Measurements from ENCODE around the gene DEAF1.
"Not testable (repeated sequence)": the region's sequence is repeated elsewhere in the genome, so short reads cannot be mapped to it uniquely, and the experiment has no call there.

DEAF1 gene

DNA sequence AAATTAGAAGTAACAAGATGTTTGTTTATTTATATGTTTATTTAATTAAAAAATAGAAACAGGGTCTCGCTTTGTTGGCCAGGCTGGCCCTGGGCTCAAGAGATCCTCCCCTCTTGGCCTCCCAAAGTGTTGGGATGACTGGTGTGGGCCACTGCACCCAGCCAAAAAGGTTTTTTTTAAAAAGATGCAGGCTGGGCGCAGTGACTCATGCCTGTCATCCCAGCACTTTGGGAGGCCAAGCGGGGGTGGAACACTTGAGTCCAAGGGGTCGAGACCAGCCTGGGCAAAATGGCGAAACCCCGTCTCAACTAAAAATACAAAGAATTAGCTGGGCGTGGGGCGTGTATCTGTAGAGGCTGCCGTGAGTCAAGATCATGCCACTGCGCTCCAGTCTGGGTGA is 44.5 kb downstream of the DEAF1 start:
- Histone ChIP-seq H3K79me2 (ENCODE audit: insufficient read depth, low read length) (no peaks in the 10 kb centered on the region), H3K9ac (ENCODE audit: low read depth, low read length, poor library complexity, severe bottlenecking) (no peak overlapping the region), H4K20me1 (ENCODE audit: insufficient read depth, low read length, poor library complexity, severe bottlenecking) (no peaks in the 10 kb centered on the region), H3F3A (ENCODE audit: low read depth) (no peaks in the 10 kb centered on the region), H3K9me3 (ENCODE audit: insufficient read depth, low read depth, low read length) (no peaks in the 10 kb centered on the region), H3K4me3 (ENCODE audit: low read length, poor library complexity, severe bottlenecking) (no peak overlapping the region), H2AFZ (ENCODE audit: low read length) (no peak overlapping the region), H3K4me2 (ENCODE audit: low read depth, low read length, poor library complexity, severe bottlenecking) (no peak overlapping the region), H3K36me3 (ENCODE audit: insufficient read depth, low read length) (peaks cover 31% of the 10 kb centered on the region; the same call in 1 of the 2 replicates), H3K4me1 (ENCODE audit: insufficient read depth, low read length, poor library complexity, severe bottlenecking) (no peaks in the 10 kb centered on the region), H3K27me3 (ENCODE audit: insufficient read depth, low read length, poor library complexity, severe bottlenecking) (no peaks in the 10 kb centered on the region), H3K9me2 (replicated peaks; ENCODE audit: low read depth, low read length) (no peaks in the 10 kb centered on the region)
- no peak for TF ChIP-seq EZH2phosphoT487 (IDR thresholded peaks at IDR 0.05; ENCODE audit: borderline replicate concordance)
- TF ChIP-seq, protein P1, sequence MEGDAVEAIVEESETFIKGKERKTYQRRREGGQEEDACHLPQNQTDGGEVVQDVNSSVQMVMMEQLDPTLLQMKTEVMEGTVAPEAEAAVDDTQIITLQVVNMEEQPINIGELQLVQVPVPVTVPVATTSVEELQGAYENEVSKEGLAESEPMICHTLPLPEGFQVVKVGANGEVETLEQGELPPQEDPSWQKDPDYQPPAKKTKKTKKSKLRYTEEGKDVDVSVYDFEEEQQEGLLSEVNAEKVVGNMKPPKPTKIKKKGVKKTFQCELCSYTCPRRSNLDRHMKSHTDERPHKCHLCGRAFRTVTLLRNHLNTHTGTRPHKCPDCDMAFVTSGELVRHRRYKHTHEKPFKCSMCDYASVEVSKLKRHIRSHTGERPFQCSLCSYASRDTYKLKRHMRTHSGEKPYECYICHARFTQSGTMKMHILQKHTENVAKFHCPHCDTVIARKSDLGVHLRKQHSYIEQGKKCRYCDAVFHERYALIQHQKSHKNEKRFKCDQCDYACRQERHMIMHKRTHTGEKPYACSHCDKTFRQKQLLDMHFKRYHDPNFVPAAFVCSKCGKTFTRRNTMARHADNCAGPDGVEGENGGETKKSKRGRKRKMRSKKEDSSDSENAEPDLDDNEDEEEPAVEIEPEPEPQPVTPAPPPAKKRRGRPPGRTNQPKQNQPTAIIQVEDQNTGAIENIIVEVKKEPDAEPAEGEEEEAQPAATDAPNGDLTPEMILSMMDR (conservative IDR thresholded peaks at IDR 0.05; ENCODE audit: low read length) = no peak

- H3K4me3 ChIP-seq (ENCODE audit: low read length, poor library complexity, severe bottlenecking); H3K4me1 ChIP-seq (ENCODE audit: insufficient read depth, low read length, poor library complexity, severe bottlenecking); H3K9ac ChIP-seq (ENCODE audit: low read depth, low read length, poor library complexity, severe bottlenecking); H3K4me2 ChIP-seq (ENCODE audit: low read depth, low read length, poor library complexity, severe bottlenecking); H3K9me2 ChIP-seq (replicated peaks; ENCODE audit: low read depth, low read length); H3F3A ChIP-seq (ENCODE audit: low read depth); H3K79me2 ChIP-seq (ENCODE audit: insufficient read depth, low read length); H3K27me3 ChIP-seq (ENCODE audit: insufficient read depth, low read length, poor library complexity, severe bottlenecking); H4K20me1 ChIP-seq (ENCODE audit: insufficient read depth, low read length, poor library complexity, severe bottlenecking); H3K9me3 ChIP-seq (ENCODE audit: insufficient read depth, low read depth, low read length); H2AFZ ChIP-seq (ENCODE audit: low read length): not testable (repeated sequence)
- peaks cover 29% of the 10 kb centered on the region; the same call in 1 of the 2 replicates for H3K36me3 ChIP-seq (ENCODE audit: insufficient read depth, low read length)
Measured at GRCh38 chr11:647672-648158, 47.3 kb downstream of the DEAF1 start.

- H3K4me2 ChIP-seq (ENCODE audit: low read depth, low read length, poor library complexity, severe bottlenecking) = no peak overlapping the region
- H2AFZ ChIP-seq (ENCODE audit: low read length) = no peak overlapping the region
- H3K79me2 ChIP-seq (ENCODE audit: insufficient read depth, low read length) = no peaks in the 10 kb centered on the region
- no peaks in the 10 kb centered on the region for H3K27me3 ChIP-seq (ENCODE audit: insufficient read depth, low read length, poor library complexity, severe bottlenecking)
- H3K4me1 ChIP-seq (ENCODE audit: insufficient read depth, low read length, poor library complexity, severe bottlenecking) = no peaks in the 10 kb centered on the region
- TF ChIP-seq, protein P1 (conservative IDR thresholded peaks at IDR 0.05; ENCODE audit: low read length) = no peak
- TF ChIP-seq EZH2phosphoT487 (IDR thresholded peaks at IDR 0.05; ENCODE audit: borderline replicate concordance) = no peak
- H3K9me2 ChIP-seq (replicated peaks; ENCODE audit: low read depth, low read length) = no peaks in the 10 kb centered on the region
- no peak overlapping the region for H3K9ac ChIP-seq (ENCODE audit: low read depth, low read length, poor library complexity, severe bottlenecking)
- H3K36me3 ChIP-seq (ENCODE audit: insufficient read depth, low read length) = peaks cover 19% of the 10 kb centered on the region; the same call in 1 of the 2 replicates
- H3F3A ChIP-seq (ENCODE audit: low read depth) = no peaks in the 10 kb centered on the region
- no peak overlapping the region for H3K4me3 ChIP-seq (ENCODE audit: low read length, poor library complexity, severe bottlenecking)
- no peaks in the 10 kb centered on the region for H3K9me3 ChIP-seq (ENCODE audit: insufficient read depth, low read depth, low read length)
- H4K20me1 ChIP-seq (ENCODE audit: insufficient read depth, low read length, poor library complexity, severe bottlenecking) = no peaks in the 10 kb centered on the region
Measured at GRCh38 chr11:646214-646613, 48.8 kb downstream of the DEAF1 start.

GRCh38 chr11:645536-645935 is 49.5 kb downstream of the DEAF1 start:
- Histone ChIP-seq H3K79me2 (ENCODE audit: insufficient read depth, low read length) (no peaks in the 10 kb centered on the region), H3K4me2 (ENCODE audit: low read depth, low read length, poor library complexity, severe bottlenecking) (no peak overlapping the region), H3K9ac (ENCODE audit: low read depth, low read length, poor library complexity, severe bottlenecking) (no peak overlapping the region), H2AFZ (ENCODE audit: low read length) (no peak overlapping the region), H3F3A (ENCODE audit: low read depth) (no peaks in the 10 kb centered on the region), H3K27me3 (ENCODE audit: insufficient read depth, low read length, poor library complexity, severe bottlenecking) (no peaks in the 10 kb centered on the region), H3K9me2 (replicated peaks; ENCODE audit: low read depth, low read length) (no peaks in the 10 kb centered on the region), H3K9me3 (ENCODE audit: insufficient read depth, low read depth, low read length) (no peaks in the 10 kb centered on the region), H3K36me3 (ENCODE audit: insufficient read depth, low read length) (peaks cover 12% of the 10 kb centered on the region; the same call in 1 of the 2 replicates), H3K4me3 (ENCODE audit: low read length, poor library complexity, severe bottlenecking) (no peak overlapping the region), H3K4me1 (ENCODE audit: insufficient read depth, low read length, poor library complexity, severe bottlenecking) (no peaks in the 10 kb centered on the region), H4K20me1 (ENCODE audit: insufficient read depth, low read length, poor library complexity, severe bottlenecking) (no peaks in the 10 kb centered on the region)
- TF ChIP-seq, protein P1 (conservative IDR thresholded peaks at IDR 0.05; ENCODE audit: low read length) = no peak
- TF ChIP-seq EZH2phosphoT487 (IDR thresholded peaks at IDR 0.05; ENCODE audit: borderline replicate concordance) = no peak
